GM18867 (cell line): ENCODE results near the gene GLYATL1B.
"Not testable (repeated sequence)": the region's sequence is repeated elsewhere in the genome, so short reads cannot be mapped to it uniquely, and the experiment has no call there.

Source experiments
- ATAC-seq: cut with Tn5 transposase; IDR thresholded peaks from one replicate; pipeline ENCODE4 v1.9.1; 2021; ENCODE audit warnings: mild to moderate bottlenecking, moderate library complexity; ENCODE audit not compliant: unreplicated experiment

The GLYATL1B gene

GRCh38 chr11:59086007-59086406 is at the start of gene GLYATL1B:
Gene GLYATL1B, plus strand, starts transcription at chr11:59086307. Its CDS starts 0 bp downstream, at chr11:59086307.
- ATAC-seq: not testable (repeated sequence)

- ATAC-seq: not testable (repeated sequence)
Measured at GRCh38 chr11:59036542-59036941, 49.6 kb upstream of the GLYATL1B start.

GRCh38 chr11:59037434-59037833 is 48.7 kb upstream of the GLYATL1B start:
- not testable (repeated sequence) for ATAC-seq

- ATAC-seq: no peak
Measured at GRCh38 chr11:59040607-59041006, 45.5 kb upstream of the GLYATL1B start.

- ATAC-seq: peak; percentile 80
Measured at GRCh38 chr11:59051383-59051782, 34.7 kb upstream of the GLYATL1B start.

GRCh38 chr11:59052355-59052754 is 33.8 kb upstream of the GLYATL1B start:
- ATAC-seq: not testable (repeated sequence)

- ATAC-seq: peak; percentile 75
Measured at GRCh38 chr11:59053387-59053786, 32.7 kb upstream of the GLYATL1B start.

GRCh38 chr11:59058120-59059033 is 27.7 kb upstream of the GLYATL1B start:
- ATAC-seq: peak; percentile 90

- ATAC-seq: not testable (repeated sequence)
Measured at GRCh38 chr11:59060096-59060495, 26.0 kb upstream of the GLYATL1B start.

GRCh38 chr11:59062602-59063529 is 23.2 kb upstream of the GLYATL1B start:
- no peak for ATAC-seq

- ATAC-seq: peak; percentile 77
Measured at GRCh38 chr11:59063996-59064727, 21.9 kb upstream of the GLYATL1B start.

- ATAC-seq: no peak
Measured at GRCh38 chr11:59069087-59069486, 17.0 kb upstream of the GLYATL1B start.

- peak; percentile 96 for ATAC-seq
Measured at GRCh38 chr11:59076876-59077571, 9.1 kb upstream of the GLYATL1B start.

GRCh38 chr11:59078435-59078834 is 7.7 kb upstream of the GLYATL1B start:
- ATAC-seq: no peak

- ATAC-seq: no peak
Measured at GRCh38 chr11:59079086-59079485, 7.0 kb upstream of the GLYATL1B start.

- ATAC-seq: not testable (repeated sequence)
Measured at GRCh38 chr11:59080421-59080820, 5.7 kb upstream of the GLYATL1B start.

- not testable (repeated sequence) for ATAC-seq
Measured at GRCh38 chr11:59081430-59082020, 4.6 kb upstream of the GLYATL1B start.

- no peak for ATAC-seq
Measured at GRCh38 chr11:59088162-59088561, 2.1 kb downstream of the GLYATL1B start.

GRCh38 chr11:59093576-59093975 is 7.5 kb downstream of the GLYATL1B start:
- ATAC-seq: not testable (repeated sequence)

- ATAC-seq: peak; percentile 92
Measured at GRCh38 chr11:59095225-59095624, 9.1 kb downstream of the GLYATL1B start.
